ENCODE results near the gene DHX9. TPM values are rescaled to one million over a fixed set of nuclear protein-coding genes. Genes with fewer than 3 reads are reported as not detected.

DHX9 gene
- total RNA-seq, 1 experiment from 2014 or later: 336 TPM

GRCh38 chr1:182809414-182809957, 29.7 kb upstream of the DHX9 start:
- Histone ChIP-seq H3K4me2 (ENCODE audit: insufficient read depth, insufficient read length, low read length) (no peak overlapping the region), H3K79me1 (ENCODE audit: insufficient read depth, low read depth, low read length, poor library complexity, severe bottlenecking) (no peaks in the 10 kb centered on the region), H2BK12ac (ENCODE audit: insufficient read length, low read depth, low read length) (no peak overlapping the region), H2BK15ac (ENCODE audit: low read depth, low read length) (no peak overlapping the region), H3K27me3 (ENCODE audit: insufficient read depth, low read length) (no peaks in the 10 kb centered on the region), H3K56ac (ENCODE audit: insufficient read length, low read depth, low read length) (no peak overlapping the region), H3K27ac (ENCODE audit: insufficient read length, low read depth, low read length) (no peak overlapping the region), H2AFZ (ENCODE audit: low read length) (no peak overlapping the region), H3K23ac (ENCODE audit: insufficient read length, low read depth, low read length) (no peak overlapping the region), H3K9ac (ENCODE audit: extremely low read depth, insufficient read length, low read length) (no peak overlapping the region), H4K91ac (ENCODE audit: insufficient read length, low read depth, low read length) (no peak overlapping the region), H3K4me1 (ENCODE audit: insufficient read depth, low read length) (no peaks in the 10 kb centered on the region), H2AK5ac (ENCODE audit: insufficient read length, low read length) (no peak overlapping the region), H2BK20ac (ENCODE audit: low read depth, low read length, poor library complexity, severe bottlenecking) (no peak overlapping the region), H3K4ac (ENCODE audit: low read depth, low read length) (no peak overlapping the region), H2BK120ac (ENCODE audit: low read depth, low read length, poor library complexity, severe bottlenecking) (no peak overlapping the region), H3T11ph (ENCODE audit: low read length) (no peak overlapping the region), H2BK5ac (ENCODE audit: insufficient read length, low read length) (no peak overlapping the region), H3K18ac (ENCODE audit: insufficient read length, low read depth, low read length) (no peak overlapping the region), H3K14ac (ENCODE audit: insufficient read depth, low read length) (no peak overlapping the region), H4K8ac (replicated peaks; ENCODE audit: insufficient read length, low read depth, low read length) (no peak overlapping the region), H3K9me3 (ENCODE audit: control insufficient read depth, low read depth, low read length) (no peaks in the 10 kb centered on the region), H3K23me2 (ENCODE audit: insufficient read length, low read depth, low read length, poor library complexity, severe bottlenecking) (no peaks in the 10 kb centered on the region), H4K20me1 (ENCODE audit: control insufficient read depth, insufficient read depth, insufficient read length) (no peaks in the 10 kb centered on the region), H4K5ac (ENCODE audit: insufficient read length, low read depth, low read length) (no peak overlapping the region), H3K79me2 (ENCODE audit: insufficient read depth, low read length) (no peaks in the 10 kb centered on the region)
- WGBS (ENCODE audit: extremely low coverage, insufficient read length, low lambda C conversion rate): no CpG with 5 or more reads among the region's 3 CpGs
- Mint-ChIP-seq H3K4me1 (peaks cover 6 to 14% of the 10 kb centered on the region in 2 experiments), H3K36me3 (ENCODE audit: insufficient read depth in 1 of 3, low read depth in 3 of 3) (no peaks in the 10 kb centered on the region), H3K27ac (no peak overlapping the region), H3K9me3 (no peaks in the 10 kb centered on the region), H3K4me3 (no peak overlapping the region), H3K27me3 (ENCODE audit: low read depth) (no peaks in the 10 kb centered on the region; the same call in 1 of the 2 replicates)
- DNase-seq: no peak
- TF ChIP-seq, protein P1, sequence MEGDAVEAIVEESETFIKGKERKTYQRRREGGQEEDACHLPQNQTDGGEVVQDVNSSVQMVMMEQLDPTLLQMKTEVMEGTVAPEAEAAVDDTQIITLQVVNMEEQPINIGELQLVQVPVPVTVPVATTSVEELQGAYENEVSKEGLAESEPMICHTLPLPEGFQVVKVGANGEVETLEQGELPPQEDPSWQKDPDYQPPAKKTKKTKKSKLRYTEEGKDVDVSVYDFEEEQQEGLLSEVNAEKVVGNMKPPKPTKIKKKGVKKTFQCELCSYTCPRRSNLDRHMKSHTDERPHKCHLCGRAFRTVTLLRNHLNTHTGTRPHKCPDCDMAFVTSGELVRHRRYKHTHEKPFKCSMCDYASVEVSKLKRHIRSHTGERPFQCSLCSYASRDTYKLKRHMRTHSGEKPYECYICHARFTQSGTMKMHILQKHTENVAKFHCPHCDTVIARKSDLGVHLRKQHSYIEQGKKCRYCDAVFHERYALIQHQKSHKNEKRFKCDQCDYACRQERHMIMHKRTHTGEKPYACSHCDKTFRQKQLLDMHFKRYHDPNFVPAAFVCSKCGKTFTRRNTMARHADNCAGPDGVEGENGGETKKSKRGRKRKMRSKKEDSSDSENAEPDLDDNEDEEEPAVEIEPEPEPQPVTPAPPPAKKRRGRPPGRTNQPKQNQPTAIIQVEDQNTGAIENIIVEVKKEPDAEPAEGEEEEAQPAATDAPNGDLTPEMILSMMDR (conservative IDR thresholded peaks at IDR 0.05): no peak
